GM20000 (cell line): ENCODE measurements around the gene TK2.

ENCODE experiments used
- DNase-seq: peaks from one replicate; pipeline ENCODE4 v3.0.0; 2012; ENCODE audit warnings: low spot score
- CTCF ChIP-seq: IDR thresholded peaks from 2 replicates; pipeline ENCODE4 v1.5.1; 2012; ENCODE audit warnings: mild to moderate bottlenecking, control low read depth; ENCODE audit errors: extremely low read depth, missing control alignments

The TK2 gene

GRCh38 chr16:66459878-66460277 is 90.0 kb downstream of the TK2 start:
- no peak for DNase-seq
- no peak for TF ChIP-seq CTCF

DNA sequence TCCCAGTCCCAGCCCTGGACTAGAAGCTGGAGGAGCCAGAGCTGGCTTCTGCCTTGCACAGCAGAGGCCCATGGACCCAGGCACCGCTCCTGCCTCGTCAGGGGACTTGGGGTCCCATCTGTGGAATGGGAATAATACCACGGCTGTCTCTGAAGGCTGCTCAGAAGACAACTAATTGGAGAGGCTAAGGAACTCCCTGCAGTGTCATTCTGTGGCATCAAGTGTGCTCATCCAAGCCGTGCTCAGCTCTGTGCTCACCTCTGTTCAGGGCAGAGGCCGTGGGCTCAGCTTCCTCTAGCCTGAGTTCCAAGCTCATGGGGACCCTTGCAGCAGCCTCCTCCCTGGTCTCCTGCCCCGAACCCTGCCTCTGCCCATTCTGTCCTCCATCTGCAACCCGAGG is 91.1 kb downstream of the TK2 start:
- no peak for DNase-seq

GRCh38 chr16:66458292-66458691 is 91.6 kb downstream of the TK2 start:
- no peak for TF ChIP-seq CTCF
- DNase-seq, result no peak

More for the DNA sequence above, 91.1 kb downstream of the TK2 start:
- TF ChIP-seq CTCF, result no peak
